ENCODE measurements around the gene YRDC.

YRDC gene

GRCh38 chr1:37831809-37832208, 23.8 kb upstream of the YRDC start:
- Histone ChIP-seq H3K4me1 (ENCODE audit: control insufficient read depth in 1 of 2, insufficient read depth in 1 of 2, low read depth in 1 of 2, low read length in 1 of 2) (no peaks in the 10 kb centered on the region), H3K9me3 (no peaks in the 10 kb centered on the region), H3K27ac (no peak overlapping the region), H3K27me3 (no peaks in the 10 kb centered on the region), H3K36me3 (peaks cover 100% of the 10 kb centered on the region), H3K4me3 (ENCODE audit: low read depth in 1 of 2, low read length in 1 of 2) (no peak overlapping the region)
- TF ChIP-seq CTCF (IDR thresholded peaks at IDR 0.05): no peak

GRCh38 chr1:37831109-37831508, 23.1 kb upstream of the YRDC start:
- H3K36me3 ChIP-seq: peaks cover 100% of the 10 kb centered on the region
- H3K27me3 ChIP-seq: no peaks in the 10 kb centered on the region
- TF ChIP-seq CTCF (IDR thresholded peaks at IDR 0.05): no peak
- no peak overlapping the region for H3K4me3 ChIP-seq (ENCODE audit: low read depth in 1 of 2, low read length in 1 of 2)
- no peaks in the 10 kb centered on the region for H3K9me3 ChIP-seq
- H3K27ac ChIP-seq: no peak overlapping the region
- H3K4me1 ChIP-seq (ENCODE audit: control insufficient read depth in 1 of 2, insufficient read depth in 1 of 2, low read depth in 1 of 2, low read length in 1 of 2): peaks cover 1 to 2% of the 10 kb centered on the region in 2 experiments

GRCh38 chr1:37828410-37829074, 20.5 kb upstream of the YRDC start:
- Histone ChIP-seq H3K4me3 (ENCODE audit: low read depth in 1 of 2, low read length in 1 of 2) (no peak overlapping the region), H3K27me3 (no peaks in the 10 kb centered on the region), H3K27ac (no peak overlapping the region), H3K36me3 (peaks cover 90% of the 10 kb centered on the region), H3K9me3 (no peaks in the 10 kb centered on the region), H3K4me1 (ENCODE audit: control insufficient read depth in 1 of 2, insufficient read depth in 1 of 2, low read depth in 1 of 2, low read length in 1 of 2) (peaks cover 15 to 16% of the 10 kb centered on the region in 2 experiments)
- TF ChIP-seq CTCF (IDR thresholded peaks at IDR 0.05): no peak

GRCh38 chr1:37825506-37825905, 17.5 kb upstream of the YRDC start:
- Histone ChIP-seq H3K27me3 (no peaks in the 10 kb centered on the region), H3K9me3 (no peaks in the 10 kb centered on the region), H3K36me3 (peaks cover 90% of the 10 kb centered on the region), H3K4me3 (ENCODE audit: low read depth in 1 of 2, low read length in 1 of 2) (peak overlapping the region in 1 of 2 experiments; percentile 13), H3K27ac (peak overlapping the region; percentile 83), H3K4me1 (ENCODE audit: control insufficient read depth in 1 of 2, insufficient read depth in 1 of 2, low read depth in 1 of 2, low read length in 1 of 2) (peaks cover 15 to 16% of the 10 kb centered on the region in 2 experiments)
- TF ChIP-seq CTCF (IDR thresholded peaks at IDR 0.05): no peak

- Histone ChIP-seq H3K9me3 (no peaks in the 10 kb centered on the region), H3K36me3 (peaks cover 88% of the 10 kb centered on the region), H3K4me3 (ENCODE audit: low read depth in 1 of 2, low read length in 1 of 2) (no peak overlapping the region), H3K4me1 (ENCODE audit: control insufficient read depth in 1 of 2, insufficient read depth in 1 of 2, low read depth in 1 of 2, low read length in 1 of 2) (peaks cover 15 to 16% of the 10 kb centered on the region in 2 experiments), H3K27me3 (no peaks in the 10 kb centered on the region), H3K27ac (peak overlapping the region; percentile 83)
- no peak for TF ChIP-seq CTCF (IDR thresholded peaks at IDR 0.05)
These were observed 16.0 kb upstream of the YRDC start for GRCh38 chr1:37824001-37824400.
